HG03097 (cell line): ENCODE data around the gene TOX2.

ENCODE experiments used
- ATAC-seq: cut with Tn5 transposase; IDR thresholded peaks from one replicate; pipeline ENCODE4 v1.9.1; 2021; ENCODE audit not compliant: unreplicated experiment, low FRiP score

The TOX2 gene

GRCh38 chr20:44073011-44073674 is 158.5 kb downstream of the TOX2 start:
- ATAC-seq, result no peak

DNA sequence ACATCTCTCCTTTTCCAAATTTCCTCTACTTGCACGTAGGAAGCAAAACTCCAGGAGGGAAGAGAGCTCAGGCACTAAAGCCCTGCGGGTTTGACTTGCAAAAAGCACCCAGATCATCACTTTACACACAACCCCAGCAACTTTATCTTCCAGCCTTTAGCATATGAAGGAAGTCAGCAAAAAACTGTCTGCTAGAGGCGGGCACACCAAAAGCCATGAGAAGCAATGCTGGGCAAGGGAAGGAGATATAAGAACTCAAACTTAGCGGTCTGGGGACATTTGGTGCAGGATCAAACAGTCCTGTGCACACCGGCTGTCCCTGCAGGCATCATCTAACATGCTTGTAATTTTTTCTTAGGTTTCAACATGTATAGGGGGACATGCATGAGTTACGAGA is 159.0 kb downstream of the TOX2 start:
- no peak for ATAC-seq

DNA sequence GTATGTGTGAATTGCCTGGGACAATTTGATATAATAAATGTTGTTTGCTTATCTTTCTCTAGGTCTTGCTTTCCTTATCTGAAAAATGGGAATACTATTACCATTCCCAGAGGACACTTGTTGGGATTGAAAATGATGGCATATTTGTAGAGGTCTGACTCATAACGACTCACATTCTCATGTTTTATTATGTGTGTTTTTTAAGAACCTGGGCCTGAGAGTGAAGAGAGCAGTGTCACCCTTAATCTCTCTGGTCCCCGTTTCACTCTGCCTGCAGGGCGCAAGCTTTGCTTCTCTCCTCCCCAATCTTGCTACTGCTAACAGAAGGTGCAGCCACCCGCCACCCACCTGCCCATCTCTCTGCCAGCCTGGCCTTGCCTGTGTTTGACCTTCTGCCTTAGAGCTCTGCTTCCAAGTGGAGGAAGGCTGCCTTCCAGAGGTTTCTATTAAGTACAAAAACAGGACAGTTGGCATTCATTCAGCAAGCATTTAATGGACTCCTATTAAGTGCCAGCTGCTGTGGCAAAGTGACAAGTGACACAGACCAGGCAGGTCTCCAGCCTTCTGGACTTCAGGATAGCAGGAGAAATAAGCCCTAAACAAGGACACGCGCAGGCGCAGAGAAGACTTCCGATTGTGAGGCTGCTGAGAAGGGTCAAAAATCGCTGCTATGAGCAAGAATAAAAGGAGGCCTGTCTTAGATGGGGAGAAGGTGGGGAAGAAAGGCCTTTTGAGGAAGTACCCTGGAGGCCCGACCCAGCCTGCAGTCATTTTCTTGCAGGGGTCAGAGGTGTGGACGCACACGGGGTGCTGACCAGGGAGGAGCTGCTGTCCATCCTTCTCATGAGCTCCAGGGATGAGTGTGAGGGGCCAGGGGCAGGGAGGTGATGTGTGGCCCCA is 159.8 kb downstream of the TOX2 start:
- no peak for ATAC-seq

- no peak for ATAC-seq
Observed at GRCh38 chr20:44075191-44075949, 160.7 kb downstream of the TOX2 start.

- ATAC-seq, result no peak
Observed at GRCh38 chr20:44075950-44076232, 161.2 kb downstream of the TOX2 start.

DNA sequence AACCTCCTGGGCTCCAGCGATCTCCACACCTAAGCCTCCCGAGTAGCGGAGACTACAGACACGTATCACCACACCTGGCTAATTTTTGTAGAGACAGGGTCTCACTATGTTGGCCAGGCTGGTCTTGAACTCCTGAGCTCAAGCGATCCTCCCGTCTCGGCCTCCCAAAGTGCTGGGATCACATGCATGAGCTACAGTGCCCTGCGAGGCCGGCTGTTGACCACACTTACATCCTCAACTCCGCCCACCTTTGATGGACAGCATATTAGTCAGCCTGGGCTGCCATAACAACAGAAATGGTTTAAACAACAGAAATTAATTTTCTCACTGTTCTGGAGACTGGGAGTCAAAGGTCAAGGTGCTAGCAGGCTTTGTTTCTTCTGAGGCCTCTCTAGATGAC is 164.6 kb downstream of the TOX2 start:
- ATAC-seq, result no peak

DNA sequence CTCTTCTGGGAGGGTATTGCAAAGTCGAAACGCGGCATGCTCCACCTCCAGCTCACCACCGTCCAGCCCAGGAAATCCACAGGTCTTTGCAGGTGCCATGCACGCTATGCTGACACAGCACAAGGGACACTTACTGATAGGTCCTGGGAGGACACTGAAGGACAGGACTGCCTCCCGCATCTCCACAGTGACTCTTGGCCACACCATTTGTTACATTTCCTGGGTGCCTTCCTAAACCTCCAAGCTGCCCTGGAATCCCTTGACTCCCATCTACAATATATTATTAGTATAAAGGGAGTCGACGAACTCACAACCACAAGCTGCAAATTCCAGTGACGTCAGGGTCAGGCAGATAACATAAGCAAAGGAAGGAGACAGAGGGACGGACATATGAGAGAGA is 165.4 kb downstream of the TOX2 start:
- ATAC-seq, result no peak

DNA sequence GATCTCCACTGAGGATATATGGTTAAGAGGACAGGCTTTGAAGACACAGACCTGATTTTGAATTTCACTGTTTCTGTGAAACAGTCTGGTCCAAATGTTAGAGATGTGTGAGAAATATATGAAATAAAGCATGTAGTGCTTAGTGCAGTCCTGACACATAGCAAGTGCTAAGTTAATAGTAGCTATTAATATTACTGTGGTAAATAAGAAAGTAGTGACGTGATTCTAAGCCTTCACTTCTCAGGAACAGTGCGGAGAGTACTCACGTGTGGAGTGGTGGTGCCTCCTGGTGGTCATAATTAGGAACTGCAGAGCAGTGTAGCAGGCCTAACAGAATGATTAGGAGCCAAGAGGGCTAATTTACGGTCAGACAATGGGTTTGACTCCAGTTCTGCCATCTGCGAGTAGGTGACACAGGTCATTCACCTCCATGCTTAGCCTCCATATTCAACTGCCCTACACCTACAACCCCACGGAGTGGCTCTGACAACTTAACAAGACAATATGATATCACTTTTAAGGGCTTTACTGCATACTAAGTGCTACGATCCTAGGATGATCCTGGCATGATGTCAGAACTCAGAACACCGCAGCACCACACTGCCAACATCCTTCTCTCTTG is 166.1 kb downstream of the TOX2 start:
- peak; percentile 76 for ATAC-seq

DNA sequence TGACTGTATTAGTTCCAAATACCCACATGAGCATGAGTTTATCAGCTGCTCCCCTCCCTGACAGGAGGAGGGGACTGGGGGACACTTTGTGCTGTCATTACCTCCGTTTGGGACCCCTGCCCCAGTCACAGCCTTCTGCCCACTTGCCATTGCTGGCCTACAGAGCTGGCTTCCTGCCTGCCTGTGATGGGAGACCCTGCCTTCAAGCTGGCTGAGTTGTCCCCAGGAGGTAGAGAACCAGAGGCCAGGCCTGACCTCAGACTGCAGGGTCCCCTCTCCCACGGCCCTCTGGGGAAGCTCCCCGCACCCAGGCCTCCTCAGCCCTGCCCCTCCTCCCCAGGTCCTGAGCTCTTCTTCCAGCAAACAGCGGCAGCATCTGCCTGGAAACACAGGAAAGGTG is 166.8 kb downstream of the TOX2 start:
- ATAC-seq, result no peak

DNA sequence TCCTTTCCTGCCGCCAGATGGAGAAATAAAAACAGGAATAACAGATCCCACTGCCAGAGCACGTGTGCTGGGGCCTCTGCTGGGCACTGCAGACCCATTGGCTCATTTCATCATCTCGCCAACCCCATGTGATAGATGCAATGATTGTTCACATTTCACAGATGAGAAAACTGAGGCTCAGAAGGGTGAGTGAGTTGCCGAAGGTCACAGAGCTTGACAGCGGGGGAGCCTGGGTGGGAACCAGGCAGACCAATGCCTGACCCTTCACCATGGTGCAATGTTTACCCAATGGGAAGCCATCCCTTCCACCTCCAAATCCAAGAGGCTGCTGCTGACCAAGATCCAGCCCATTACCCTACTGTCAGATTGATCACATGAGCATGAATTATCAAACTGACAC is 167.2 kb downstream of the TOX2 start:
- ATAC-seq, result no peak

- no peak for ATAC-seq
Observed at GRCh38 chr20:44083220-44083933, 168.7 kb downstream of the TOX2 start.

DNA sequence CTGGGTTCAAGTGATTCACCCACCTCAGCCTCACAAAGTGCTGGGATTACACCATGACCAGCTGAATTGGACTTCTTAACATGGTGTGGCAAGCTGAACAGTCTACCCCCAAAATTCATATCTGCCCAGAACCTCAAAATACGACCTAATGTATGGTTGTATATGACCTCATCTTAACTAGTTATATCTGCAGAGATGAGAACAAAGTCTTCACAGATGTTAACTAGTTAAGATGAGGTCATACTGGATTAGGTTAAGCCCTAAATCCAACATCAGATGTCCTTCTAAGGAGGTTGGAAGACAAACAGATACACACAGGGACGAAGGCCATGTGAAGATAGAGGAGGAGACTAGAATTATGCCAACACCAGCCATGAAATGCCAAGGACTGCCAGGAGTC is 169.8 kb downstream of the TOX2 start:
- no peak for ATAC-seq

DNA sequence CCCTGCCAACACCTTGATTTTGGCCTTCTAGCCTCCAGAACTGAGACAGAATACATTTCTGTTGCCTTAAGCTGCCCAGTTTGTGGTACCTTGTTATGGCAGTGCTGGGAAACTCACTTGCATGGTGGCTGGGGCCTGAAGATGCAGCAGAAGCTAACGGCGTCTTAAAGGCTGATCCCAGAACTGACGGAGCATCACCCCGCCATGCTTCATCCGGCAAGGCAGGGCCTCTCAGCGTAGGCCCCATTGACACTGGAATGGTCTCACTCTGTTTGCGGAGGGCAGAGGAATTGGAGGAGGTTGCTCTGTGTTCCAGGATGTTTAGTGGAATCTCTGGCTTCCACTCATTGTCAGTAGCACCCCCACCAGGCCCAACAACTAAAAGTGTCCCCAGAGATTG is 170.2 kb downstream of the TOX2 start:
- ATAC-seq, result no peak

DNA sequence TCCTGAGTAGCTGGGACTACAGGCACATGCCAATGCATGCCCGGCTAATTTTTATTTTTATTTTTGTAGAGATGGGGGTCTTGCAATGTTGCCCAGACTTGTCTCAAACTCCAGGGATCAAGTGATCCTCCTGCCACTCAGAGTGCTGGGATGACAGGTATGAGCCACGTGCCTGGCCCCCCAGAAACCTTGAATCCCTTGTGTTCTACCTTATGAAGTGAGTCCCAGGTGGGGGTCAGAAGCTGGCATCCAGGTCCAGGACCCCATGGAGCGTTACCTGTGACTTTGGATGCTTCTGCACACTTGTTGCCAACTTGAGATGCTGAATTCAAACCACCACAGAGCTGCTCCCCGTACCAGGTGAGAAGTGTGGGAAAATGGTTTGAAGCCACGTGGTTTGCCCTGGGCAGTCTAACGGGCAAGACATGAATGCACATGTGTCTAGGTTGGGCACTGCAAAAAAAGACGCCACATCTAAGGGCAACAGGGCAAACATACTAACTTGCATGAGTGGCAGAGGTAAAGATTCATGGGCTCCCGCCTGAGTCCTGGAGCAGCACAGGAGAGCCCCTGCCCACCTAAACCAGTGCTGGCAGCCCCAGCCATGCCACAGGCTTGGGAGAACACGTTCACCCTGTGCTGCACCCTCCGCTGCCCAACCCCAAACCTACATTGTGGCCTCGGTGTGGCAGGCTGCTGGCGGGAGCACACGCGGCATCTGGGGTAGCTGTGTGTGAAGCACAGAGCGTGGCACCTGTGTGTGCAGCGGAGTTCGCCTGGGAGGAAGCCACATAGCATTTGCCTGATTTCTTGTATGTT is 171.2 kb downstream of the TOX2 start:
- no peak for ATAC-seq

- no peak for ATAC-seq
Observed at GRCh38 chr20:44087051-44087856, 172.6 kb downstream of the TOX2 start.

DNA sequence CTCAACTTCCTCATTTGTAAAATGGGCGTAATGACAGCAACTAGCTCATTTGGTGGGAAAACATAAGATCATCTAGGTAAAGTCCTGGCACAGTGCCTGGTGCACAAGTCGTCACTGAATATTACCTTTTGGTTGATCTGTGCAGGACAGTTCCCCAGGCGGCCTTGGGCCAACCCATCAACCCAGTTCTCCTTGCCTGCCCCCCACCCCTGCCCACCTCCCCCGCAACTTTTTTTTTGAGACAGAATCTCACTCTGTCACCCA is 173.1 kb downstream of the TOX2 start:
- ATAC-seq, result no peak

DNA sequence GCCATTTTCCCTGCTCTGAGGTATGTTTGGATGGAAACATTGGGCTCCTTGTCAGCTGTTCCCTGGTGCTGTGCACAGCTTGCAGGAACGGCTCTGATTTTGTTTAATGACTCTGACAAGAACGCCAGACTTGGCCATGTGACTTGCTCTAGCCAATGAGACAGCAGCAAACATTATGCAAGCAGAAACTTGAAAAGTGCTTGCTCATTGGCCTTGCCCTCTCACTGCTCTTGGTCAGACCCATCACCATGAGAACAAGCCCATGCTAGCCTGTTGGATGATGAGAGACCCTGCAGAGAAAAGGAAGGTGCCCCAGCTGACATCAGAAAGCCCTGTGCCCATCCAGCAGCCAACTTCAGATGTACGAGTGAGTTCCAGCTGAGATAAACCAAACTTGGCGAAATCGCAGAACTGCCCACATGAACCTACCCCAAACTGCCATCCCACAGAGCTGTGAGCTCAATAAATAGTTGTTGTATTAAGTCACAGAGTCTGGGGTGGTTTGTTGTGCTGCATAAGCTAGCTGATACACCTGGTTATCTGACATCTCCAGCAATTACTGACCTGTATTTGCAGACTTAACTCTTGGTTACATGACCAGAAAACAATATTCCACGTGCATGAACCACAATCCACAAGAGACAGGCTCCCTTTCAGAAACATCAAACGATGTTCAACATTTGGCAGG is 175.5 kb downstream of the TOX2 start:
- ATAC-seq, result no peak

DNA sequence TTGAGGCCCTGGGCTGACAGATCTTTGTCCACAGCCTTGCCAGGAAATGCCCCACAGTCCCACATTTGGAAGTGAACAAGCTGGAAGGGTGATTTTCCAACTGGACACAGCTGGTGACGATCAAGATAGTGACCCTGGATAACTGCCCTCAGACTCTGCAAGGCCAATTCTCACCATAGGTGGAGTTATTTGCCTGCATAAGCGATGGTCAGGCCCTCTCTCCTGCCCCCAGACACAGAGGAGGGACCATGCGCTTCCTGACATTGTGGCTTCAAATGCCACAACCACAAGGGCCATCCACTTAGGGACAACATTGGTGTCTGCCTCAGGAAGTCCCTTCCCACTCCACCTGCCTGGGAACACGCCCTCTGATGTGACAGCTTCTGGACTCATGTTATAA is 176.4 kb downstream of the TOX2 start:
- no peak for ATAC-seq
